Keratinocyte (primary cell): Measurements from ENCODE around the gene ESRP2. TPM values are rescaled to one million over a fixed set of nuclear protein-coding genes. Genes with fewer than 3 reads are reported as not detected.

Source experiments
- DNase-seq: peaks from one replicate; pipeline ENCODE4 v3.0.0-alpha.2; 2011; ENCODE audit warnings: low read depth, missing footprints, low spot score
- FAIRE-seq: peaks from 2 replicates; lab custom pipeline; 2011; peaks lifted over from hg19 to GRCh38; lab: Jason Lieb, UNC
- H2AFZ ChIP-seq: 2 replicates; pipeline ENCODE4 v1.6.0; 2012; ENCODE audit warnings: low read length, control low read depth, inconsistent platforms; ENCODE audit not compliant: control insufficient read depth
- H3K27ac ChIP-seq: 2 replicates; pipeline ENCODE4 v1.5.1; 2011; ENCODE audit warnings: low read length; ENCODE audit not compliant: control insufficient read depth, insufficient read depth
- H3K27me3 ChIP-seq: 3 replicates; pipeline ENCODE4 v1.6.0; 2011; ENCODE audit warnings: low read length; ENCODE audit not compliant: control insufficient read depth, insufficient read depth; ENCODE audit errors: extremely low read depth
- H3K36me3 ChIP-seq, 2 experiments: 2 replicates in 1 of 2; 3 replicates in 1 of 2; pipeline ENCODE4 v1.5.1; 2011; ENCODE audit warnings: low read length in 2 of 2, mild to moderate bottlenecking in 1 of 2; ENCODE audit not compliant: control insufficient read depth in 2 of 2, insufficient read depth in 2 of 2; ENCODE audit errors: extremely low read depth in 1 of 2
- H3K4me1 ChIP-seq: 3 replicates; pipeline ENCODE4 v1.5.1; 2011; ENCODE audit warnings: low read length; ENCODE audit not compliant: control insufficient read depth, insufficient read depth; ENCODE audit errors: extremely low read depth
- H3K4me2 ChIP-seq: 3 replicates; pipeline ENCODE4 v1.6.0; 2011; ENCODE audit warnings: low read depth, low read length; ENCODE audit not compliant: control insufficient read depth, insufficient read depth; ENCODE audit errors: extremely low read depth
- H3K4me3 ChIP-seq, 3 experiments: fragments of 200-600 bp in 1 of 3; sonication (generic) in 1 of 3; 2 replicates in 2 of 3; 3 replicates in 1 of 3; pipeline ENCODE4 v1.5.1; 2011 to 2016; ENCODE audit warnings: low read length in 3 of 3, mild to moderate bottlenecking in 3 of 3, control low read depth in 2 of 3, inconsistent platforms in 1 of 3, low read depth in 1 of 3, mixed read lengths in 1 of 3, mixed run types in 1 of 3, moderate library complexity in 1 of 3; ENCODE audit not compliant: control insufficient read depth in 2 of 3, insufficient read depth in 2 of 3; ENCODE audit errors: extremely low read depth in 1 of 3
- H3K79me2 ChIP-seq: 2 replicates; pipeline ENCODE4 v1.6.0; 2012; ENCODE audit warnings: low read length; ENCODE audit not compliant: control insufficient read depth, insufficient read depth
- H3K9ac ChIP-seq: 3 replicates; pipeline ENCODE4 v1.6.0; 2011; ENCODE audit warnings: low read length; ENCODE audit not compliant: control insufficient read depth, insufficient read depth; ENCODE audit errors: extremely low read depth
- H3K9me1 ChIP-seq: 3 replicates; pipeline ENCODE4 v1.6.0; 2011; ENCODE audit warnings: low read length; ENCODE audit not compliant: control insufficient read depth, insufficient read depth; ENCODE audit errors: extremely low read depth
- H3K9me3 ChIP-seq: 2 replicates; pipeline ENCODE4 v1.5.1; 2012; ENCODE audit warnings: low read depth, low read length; ENCODE audit not compliant: control insufficient read depth
- H4K20me1 ChIP-seq: 3 replicates; pipeline ENCODE4 v1.6.0; 2011; ENCODE audit warnings: low read length; ENCODE audit not compliant: control insufficient read depth, insufficient read depth; ENCODE audit errors: extremely low read depth
- CTCF ChIP-seq, 3 experiments: IDR thresholded peaks in 1 of 3; conservative IDR thresholded peaks in 1 of 3; optimal IDR thresholded peaks in 1 of 3; 2 replicates in 2 of 3; 3 replicates in 1 of 3; pipeline versions ENCODE3 to v1.5.1; 2011; ENCODE audit warnings: low read length in 3 of 3, mild to moderate bottlenecking in 3 of 3, moderate library complexity in 2 of 3, control low read depth in 1 of 3, inconsistent platforms in 1 of 3; ENCODE audit not compliant: insufficient read depth in 2 of 3; ENCODE audit errors: extremely low read depth in 1 of 3
- EZH2 ChIP-seq: IDR thresholded peaks from one replicate; pipeline ENCODE4 v1.6.1; 2012; ENCODE audit warnings: inconsistent platforms, mild to moderate bottlenecking, low read length, moderate library complexity
- dilution Hi-C: fragments of 300-500 bp; cut with MboI; formaldehyde crosslinking; loops from one replicate; pipeline ENCODE4 v1.7.0; 2020; ENCODE audit warnings: low sequenced_read_pairs; ENCODE audit not compliant: extremely low pct_ligation_motif_present
- polyA plus RNA-seq, 5 experiments: library from polyadenylated mRNA; depleted of rRNA in 3 of 5; stranded (reverse) in 3 of 5; stranded (forward) in 1 of 5; unstranded in 1 of 5; fragments of >200 nt; gene quantifications; 1 replicate in 1 of 5; 2 replicates in 3 of 5; 3 replicates in 1 of 5; pipeline versions ENCODE4 v1.2.1 to v1.2.3, GENCODE V29; 2011 to 2012; ENCODE audit warnings: missing spikeins in 2 of 5, low read depth in 1 of 5, low replicate concordance in 1 of 5

The ESRP2 gene
- polyA plus RNA-seq, 1 donor (not counting 4 experiments of a cell fraction or from before 2014, with no cell fraction given): 39.2 TPM

DNA sequence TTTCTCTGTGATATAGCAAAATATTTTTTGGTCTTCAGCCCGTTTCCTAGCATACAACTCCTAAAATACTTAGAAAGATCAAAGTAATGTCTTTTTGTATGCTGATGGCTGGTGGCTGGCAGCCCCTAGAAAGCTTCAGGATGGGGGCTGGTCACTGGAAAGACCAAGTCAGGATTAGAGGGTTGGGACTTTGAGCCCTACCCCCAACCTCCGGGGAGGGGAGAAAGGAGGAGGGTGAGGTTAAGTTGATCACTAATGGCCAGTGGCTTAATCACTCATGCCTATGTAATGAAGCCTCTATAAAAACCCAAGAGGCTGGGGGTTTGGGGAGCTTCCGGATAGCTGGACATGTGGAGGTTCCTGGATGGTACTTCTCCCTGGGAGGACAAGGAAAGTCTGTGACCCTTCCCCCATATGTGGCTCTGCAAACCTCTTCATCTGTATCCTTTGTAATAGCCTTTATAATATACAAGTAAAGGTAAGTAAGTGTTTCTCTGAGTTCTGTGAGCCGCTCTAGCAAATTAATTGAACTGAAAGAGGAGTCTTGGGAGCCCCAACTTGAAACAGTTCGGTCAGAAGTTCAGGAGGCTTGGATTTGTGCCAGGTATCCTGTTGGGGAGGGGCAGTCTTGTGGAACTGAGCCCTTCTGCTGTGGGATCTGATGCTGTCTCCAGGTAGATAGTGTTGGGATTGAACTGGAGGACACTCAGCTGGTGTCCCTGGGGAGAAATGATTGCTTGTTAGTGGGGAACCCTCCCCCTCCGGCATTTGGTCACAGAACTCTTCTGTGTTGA, 31.9 kb upstream of the ESRP2 start:
- no peak overlapping the region for H2AFZ ChIP-seq
- H3K79me2 ChIP-seq: peaks cover 62% of the 10 kb centered on the region
- H3K9me3 ChIP-seq: no peaks in the 10 kb centered on the region
- H3K27ac ChIP-seq: no peak overlapping the region
- FAIRE-seq: no peak
- H3K36me3 ChIP-seq: peaks cover 4 to 12% of the 10 kb centered on the region in 2 experiments
- no peak for DNase-seq
- peaks cover 2% of the 10 kb centered on the region for H4K20me1 ChIP-seq
- TF ChIP-seq CTCF (optimal IDR thresholded peaks at IDR 0.05 in 1 of 3, IDR thresholded peaks at IDR 0.05 in 1 of 3, conservative IDR thresholded peaks at IDR 0.05 in 1 of 3; ENCODE audit: extremely low read depth in 1 of 3, insufficient read depth in 2 of 3, low read length in 3 of 3): no peak
- no peak for TF ChIP-seq EZH2
- H3K4me1 ChIP-seq: peaks cover 32% of the 10 kb centered on the region
- dilution Hi-C loops: no loop called here
- H3K9ac ChIP-seq: no peak overlapping the region
- no peaks in the 10 kb centered on the region for H3K27me3 ChIP-seq
- no peak overlapping the region for H3K4me3 ChIP-seq
- no peak overlapping the region for H3K4me2 ChIP-seq
- H3K9me1 ChIP-seq: peaks cover 8% of the 10 kb centered on the region

DNA sequence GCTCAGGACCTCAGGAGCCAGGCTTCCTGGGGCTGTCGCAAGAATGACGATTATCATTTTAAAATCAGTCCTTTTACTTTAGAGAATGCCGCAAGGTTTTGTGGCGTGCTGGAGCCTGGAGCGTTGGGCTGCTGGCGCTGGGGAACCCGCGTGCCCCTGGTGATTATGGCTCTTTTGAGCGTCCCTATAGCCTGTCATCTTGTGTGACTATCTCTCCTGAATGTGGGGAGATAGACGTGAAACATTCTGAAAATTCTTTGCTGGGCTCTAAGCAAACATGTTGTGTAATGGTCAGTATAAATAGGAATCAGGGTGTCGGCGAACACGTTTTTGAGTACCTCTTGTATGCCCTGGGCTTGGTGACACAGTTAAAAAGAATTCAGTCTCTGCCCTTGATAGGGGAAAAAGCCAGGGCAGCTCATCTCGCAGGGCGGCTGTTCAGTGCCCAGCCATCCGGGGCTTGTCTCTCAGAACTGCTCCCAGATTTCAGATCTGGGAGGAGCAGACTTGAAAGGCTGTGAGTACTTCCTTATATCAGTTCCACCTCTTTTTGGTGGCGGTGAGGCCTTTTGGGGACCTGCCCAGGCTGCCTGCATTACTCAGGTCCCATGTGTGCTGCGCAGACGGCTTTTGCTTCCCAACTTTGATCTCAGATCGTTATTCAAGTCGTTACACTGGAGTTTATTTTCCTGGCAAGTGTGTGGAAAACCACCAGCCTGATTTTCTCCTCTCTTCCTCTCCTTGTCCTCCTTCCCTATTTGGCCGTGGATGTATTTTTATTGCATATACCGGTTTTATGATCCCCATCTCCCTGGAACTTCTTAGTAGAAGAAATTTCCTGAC, 29.4 kb upstream of the ESRP2 start:
- FAIRE-seq: peak; percentile 9
- Histone ChIP-seq H3K27ac (peak overlapping the region; percentile 87), H3K9ac (peak overlapping the region; percentile 90), H4K20me1 (peaks cover 2% of the 10 kb centered on the region), H3K79me2 (peaks cover 47% of the 10 kb centered on the region), H3K27me3 (no peaks in the 10 kb centered on the region), H3K36me3 (peaks cover 5 to 12% of the 10 kb centered on the region in 2 experiments), H3K9me1 (no peaks in the 10 kb centered on the region), H3K4me1 (peaks cover 22% of the 10 kb centered on the region), H3K4me3 (peak overlapping the region; percentile 82 to 94 (median 88)), H3K9me3 (no peaks in the 10 kb centered on the region), H3K4me2 (peak overlapping the region; percentile 98), H2AFZ (peak overlapping the region; percentile 86)
- DNase-seq: no peak
- TF ChIP-seq CTCF (optimal IDR thresholded peaks at IDR 0.05 in 1 of 3, IDR thresholded peaks at IDR 0.05 in 1 of 3, conservative IDR thresholded peaks at IDR 0.05 in 1 of 3; ENCODE audit: extremely low read depth in 1 of 3, insufficient read depth in 2 of 3, low read length in 3 of 3) (no peak), EZH2 (no peak)
- dilution Hi-C loops: no loop called here
